Psoas muscle (tissue), 8 donors: Measurements from ENCODE around the gene SLC43A3. TPM values are rescaled to one million over a fixed set of nuclear protein-coding genes. Genes with fewer than 3 reads are reported as not detected.
A peak's percentile ranks its signal among the peaks of the same experiment; 100 is the strongest.

Experiments
- ATAC-seq, 4 donors: fragments of 200-7000 bp; cut with Tn5 transposase; one replicate each; pipeline ENCODE4 v1.9.1; 2020; ENCODE audit warnings: moderate library complexity in 3 of 4, mild to moderate bottlenecking in 2 of 4
- DNase-seq, 2 donors: peaks; one replicate each; pipeline ENCODE4 v3.0.0-alpha.2; 2020
- H3K27ac ChIP-seq: fragments of 200-600 bp; one replicate; pipeline ENCODE4 v1.8.0; 2022
- H3K27me3 ChIP-seq, 3 donors: fragments of 200-600 bp in 1 of 3; one replicate each; pipeline versions ENCODE4 v1.6.1 to v1.8.0; 2013 to 2022; ENCODE audit warnings: low read length in 2 of 3, mild to moderate bottlenecking in 2 of 3, moderate library complexity in 1 of 3; ENCODE audit not compliant: insufficient read depth in 3 of 3
- H3K36me3 ChIP-seq, 2 donors: fragments of 200-600 bp in 1 of 2; one replicate each; pipeline versions ENCODE4 v1.6.1 to v1.8.0; 2013 to 2022; ENCODE audit warnings: low read depth in 1 of 2, mild to moderate bottlenecking in 1 of 2, moderate library complexity in 1 of 2; ENCODE audit not compliant: insufficient read depth in 1 of 2
- H3K4me1 ChIP-seq: fragments of 200-600 bp; one replicate; pipeline ENCODE4 v1.8.0; 2022
- H3K4me3 ChIP-seq: fragments of 200-600 bp; one replicate; pipeline ENCODE4 v1.8.0; 2022; ENCODE audit warnings: mild to moderate bottlenecking
- H3K9me3 ChIP-seq: fragments of 200-600 bp; one replicate; pipeline ENCODE4 v1.8.0; 2022
- CTCF ChIP-seq: fragments of 200-600 bp; IDR thresholded peaks from one replicate; pipeline ENCODE4 v1.8.0; 2022; ENCODE audit warnings: antibody characterized with exemption
- WGBS, 3 donors: extraction: QIAGEN DNeasy Blood & Tissue Kit; methylation state at CpG; one replicate each; pipeline versions ENCODE4 v1.1.6 to v1.1.7; 2013; 5-methylcytosine and 5-hydroxymethylcytosine counted together
- intact Hi-C, 2 donors: fragments of 100-400 bp; cut with DNase I; formaldehyde crosslinking; loops; one replicate each; pipeline versions ENCODE4 v1.11.0 to v1.14.2; 2022
- polyA plus RNA-seq, 3 donors: library from polyadenylated mRNA; stranded (reverse); fragments of 200-250 nt; gene quantifications; one replicate each; pipeline ENCODE4 v1.2.3, GENCODE V29; 2013
- total RNA-seq, 4 donors: library from RNA; stranded (reverse); fragmentation: NEBNext Ultra II Directional in 2 of 4; extraction: Animal tissue kit (Norgen Biotek cat#: 25700) in 2 of 4; gene quantifications; one replicate each; pipeline versions ENCODE4 v1.2.1 to v1.2.4, GENCODE V29; 2021 to 2023
- donor health status: healthy with polysubstance abuse.
- donor health status: DM: no; HTN: no; CAD: no; lungs with moderate emphysema.
- donor health status: Bipolar disorder and iron deficiency.
- donor health status: healthy.
- donor health status: DM: yes; HTN: yes; CAD: no.
- donor health status: DM: no; HTN: no; CAD: no.
- donor health status: DM: no; HTN: no; CAD: no.
- donor health status: DM: yes; HTN: yes; CAD: no.

SLC43A3 gene
- total and polyA plus RNA-seq, 7 donors: 5.8 to 18.8 (median 14.7) TPM

- DNase-seq (no peak), ATAC-seq (no peak)
- peaks cover 7% of the 10 kb centered on the region for H3K4me1 ChIP-seq
- no peaks in the 10 kb centered on the region for H3K9me3 ChIP-seq
- no peaks in the 10 kb centered on the region for H3K36me3 ChIP-seq
- 86 to 94% (median 89%) methylated on average over 7 to 8 of the region's 8 CpGs for WGBS, 3 donors
- no peak overlapping the region for H3K27ac ChIP-seq
- no peaks in the 10 kb centered on the region for H3K27me3 ChIP-seq
- intact Hi-C loops: no loop called here
- H3K4me3 ChIP-seq: no peak overlapping the region
- no peak for TF ChIP-seq CTCF
Measured at GRCh38 chr11:57360991-57361390, 65.9 kb downstream of the SLC43A3 start.

GRCh38 chr11:57359896-57360690 is 66.8 kb downstream of the SLC43A3 start:
- WGBS, 3 donors: 48 to 69% (median 60%) methylated on average over 9 of the region's 9 CpGs
- no peaks in the 10 kb centered on the region for H3K27me3 ChIP-seq
- no peaks in the 10 kb centered on the region for H3K9me3 ChIP-seq
- ATAC-seq (peak; percentile 70 to 87 (median 78)), DNase-seq (no peak)
- peak overlapping the region; percentile 71 for H3K27ac ChIP-seq
- no peak for TF ChIP-seq CTCF
- peaks cover 7% of the 10 kb centered on the region for H3K4me1 ChIP-seq
- H3K36me3 ChIP-seq: no peaks in the 10 kb centered on the region
- intact Hi-C loops: no loop called here
- no peak overlapping the region for H3K4me3 ChIP-seq

- Histone ChIP-seq H3K4me1 (peaks cover 7% of the 10 kb centered on the region), H3K36me3 (no peaks in the 10 kb centered on the region), H3K9me3 (no peaks in the 10 kb centered on the region), H3K27me3 (no peaks in the 10 kb centered on the region), H3K27ac (peak overlapping the region; percentile 57), H3K4me3 (no peak overlapping the region)
- intact Hi-C loops: no loop called here
- DNase-seq (no peak), ATAC-seq (peak in 1 of 4 donors; percentile 8)
- WGBS, 3 donors: 62 to 81% (median 64%) methylated on average over 5 of the region's 5 CpGs
- TF ChIP-seq CTCF: no peak
Measured at GRCh38 chr11:57359396-57359795, 67.5 kb downstream of the SLC43A3 start.

GRCh38 chr11:57358991-57359390 is 67.9 kb downstream of the SLC43A3 start:
- no peaks in the 10 kb centered on the region for H3K27me3 ChIP-seq
- intact Hi-C loops: no loop called here
- no peak for TF ChIP-seq CTCF
- H3K4me3 ChIP-seq: no peak overlapping the region
- peaks cover 7% of the 10 kb centered on the region for H3K4me1 ChIP-seq
- peak overlapping the region; percentile 57 for H3K27ac ChIP-seq
- ATAC-seq (peak in 1 of 4 donors; percentile 26), DNase-seq (no peak)
- WGBS, 3 donors: 74 to 83% (median 76%) methylated on average over 8 to 9 of the region's 9 CpGs
- no peaks in the 10 kb centered on the region for H3K36me3 ChIP-seq
- no peaks in the 10 kb centered on the region for H3K9me3 ChIP-seq
